Measurements from ENCODE around the gene KLF17. TPM values are rescaled to one million over a fixed set of nuclear protein-coding genes. Genes with fewer than 3 reads are reported as not detected.

Gene KLF17
- total RNA-seq, 2 donors from 2014 or later, result not detected

GRCh38 chr1:44089371-44090048, 29.1 kb upstream of the KLF17 start:
- WGBS, 2 experiments (ENCODE audit: insufficient coverage in 1 of 2, insufficient read length in 1 of 2), result 78 to 83% methylated on average over 11 to 13 of the region's 13 CpGs
- Mint-ChIP-seq H3K27ac (peak overlapping the region; percentile 52), H3K4me3 (no peak overlapping the region), H3K4me1 (peaks cover 23% of the 10 kb centered on the region), H3K27me3 (ENCODE audit: insufficient read depth) (peaks cover 5% of the 10 kb centered on the region), H3K36me3 (ENCODE audit: low read depth) (no peaks in the 10 kb centered on the region), H3K9me3 (peaks cover 3% of the 10 kb centered on the region)
- H3K4me3 ChIP-seq (ENCODE audit: low read length), result no peak overlapping the region
- no peak for TF ChIP-seq CTCF (conservative IDR thresholded peaks at IDR 0.05)
- peaks cover 3% of the 10 kb centered on the region for H3K4me1 ChIP-seq (ENCODE audit: control insufficient read depth, insufficient read depth, low read length)
- H3K9ac ChIP-seq (ENCODE audit: extremely low read depth, low read length, poor library complexity, severe bottlenecking), result no peak overlapping the region
- H3K27ac ChIP-seq (ENCODE audit: low read depth, low read length), result no peak overlapping the region
- peak; percentile 84 for DNase-seq
- no peaks in the 10 kb centered on the region for H3K36me3 ChIP-seq (ENCODE audit: control insufficient read depth, insufficient read depth, low read length)
- no peaks in the 10 kb centered on the region for H3K27me3 ChIP-seq (ENCODE audit: control insufficient read depth, insufficient read depth, low read length, poor library complexity, severe bottlenecking)
- H3K9me3 ChIP-seq (ENCODE audit: control insufficient read depth, low read length), result peaks cover 6% of the 10 kb centered on the region

GRCh38 chr1:44090429-44091252, 28.0 kb upstream of the KLF17 start:
- Histone ChIP-seq H3K9ac (ENCODE audit: extremely low read depth, low read length, poor library complexity, severe bottlenecking) (no peak overlapping the region), H3K27me3 (ENCODE audit: control insufficient read depth, insufficient read depth, low read length, poor library complexity, severe bottlenecking) (no peaks in the 10 kb centered on the region), H3K4me3 (ENCODE audit: low read length) (no peak overlapping the region), H3K4me1 (ENCODE audit: control insufficient read depth, insufficient read depth, low read length) (peaks cover 3% of the 10 kb centered on the region), H3K36me3 (ENCODE audit: control insufficient read depth, insufficient read depth, low read length) (no peaks in the 10 kb centered on the region), H3K27ac (ENCODE audit: low read depth, low read length) (no peak overlapping the region), H3K9me3 (ENCODE audit: control insufficient read depth, low read length) (peaks cover 7% of the 10 kb centered on the region)
- Mint-ChIP-seq H3K4me3 (no peak overlapping the region), H3K4me1 (peaks cover 23% of the 10 kb centered on the region), H3K36me3 (ENCODE audit: low read depth) (no peaks in the 10 kb centered on the region), H3K27ac (peak overlapping the region; percentile 5), H3K27me3 (ENCODE audit: insufficient read depth) (peaks cover 5% of the 10 kb centered on the region), H3K9me3 (peaks cover 3% of the 10 kb centered on the region)
- no peak for TF ChIP-seq CTCF (conservative IDR thresholded peaks at IDR 0.05)
- no peak for DNase-seq
- 82 to 84% methylated on average over 7 to 10 of the region's 10 CpGs for WGBS, 2 experiments (ENCODE audit: insufficient coverage in 1 of 2, insufficient read length in 1 of 2)

GRCh38 chr1:44094047-44094446, 24.6 kb upstream of the KLF17 start:
- no peak overlapping the region for H3K9ac ChIP-seq (ENCODE audit: extremely low read depth, low read length, poor library complexity, severe bottlenecking)
- H3K4me3 ChIP-seq (ENCODE audit: low read length), result no peak overlapping the region
- no peak overlapping the region for H3K4me3 Mint-ChIP-seq
- H3K9me3 ChIP-seq (ENCODE audit: control insufficient read depth, low read length), result peaks cover 7% of the 10 kb centered on the region
- peaks cover 3% of the 10 kb centered on the region for H3K4me1 ChIP-seq (ENCODE audit: control insufficient read depth, insufficient read depth, low read length)
- peaks cover 18% of the 10 kb centered on the region for H3K9me3 Mint-ChIP-seq
- peaks cover 3% of the 10 kb centered on the region for H3K27me3 Mint-ChIP-seq (ENCODE audit: insufficient read depth)
- no peaks in the 10 kb centered on the region for H3K36me3 ChIP-seq (ENCODE audit: control insufficient read depth, insufficient read depth, low read length)
- H3K27ac Mint-ChIP-seq, result no peak overlapping the region
- no peaks in the 10 kb centered on the region for H3K27me3 ChIP-seq (ENCODE audit: control insufficient read depth, insufficient read depth, low read length, poor library complexity, severe bottlenecking)
- WGBS, 2 experiments (ENCODE audit: insufficient coverage in 1 of 2, insufficient read length in 1 of 2), result 89 to 100% methylated on average over 1 to 2 of the region's 2 CpGs
- H3K36me3 Mint-ChIP-seq (ENCODE audit: low read depth), result no peaks in the 10 kb centered on the region
- H3K27ac ChIP-seq (ENCODE audit: low read depth, low read length), result no peak overlapping the region
- H3K4me1 Mint-ChIP-seq, result peaks cover 15% of the 10 kb centered on the region
- no peak for DNase-seq
- no peak for TF ChIP-seq CTCF (conservative IDR thresholded peaks at IDR 0.05)
